GM13976 (cell line): ENCODE data around the gene ACBD4.
A peak's percentile ranks its signal among the peaks of the same experiment; 100 is the strongest.

Experiments
- DNase-seq: peaks from one replicate; pipeline ENCODE4 v3.0.0; 2012; ENCODE audit warnings: low spot score
- CTCF ChIP-seq: IDR thresholded peaks from 2 replicates; pipeline ENCODE4 v1.5.1; 2012; ENCODE audit warnings: borderline replicate concordance, mild to moderate bottlenecking; ENCODE audit not compliant: insufficient read depth; ENCODE audit errors: extremely low read depth, missing control alignments, control extremely low read depth
- in situ Hi-C: fragments of 300-500 bp; cut with MboI; formaldehyde crosslinking; loops from one replicate; pipeline ENCODE4 v1.12.0; 2022; ENCODE audit warnings: low sequenced_read_pairs, mixed read lengths, inconsistent platforms; ENCODE audit not compliant: unreplicated experiment

Gene ACBD4

GRCh38 chr17:45129426-45129939 is 6.0 kb upstream of the ACBD4 start:
- TF ChIP-seq CTCF, result no peak
- in situ Hi-C loops, result no loop called here
- no peak for DNase-seq

GRCh38 chr17:45129940-45130680 is 5.4 kb upstream of the ACBD4 start:
- in situ Hi-C loops, result loop anchor here (10.0 kb wide), 1 partner anchor 65 kb away; no protein-coding TSS in a partner anchor
- TF ChIP-seq CTCF, result no peak
- no peak for DNase-seq

GRCh38 chr17:45130681-45131615 is 4.5 kb upstream of the ACBD4 start:
- in situ Hi-C loops, result loop anchor here (10.0 kb wide), 1 partner anchor 64 kb away; no protein-coding TSS in a partner anchor
- no peak for TF ChIP-seq CTCF
- no peak for DNase-seq

- in situ Hi-C loops, result loop anchor here (10.0 kb wide), 1 partner anchor 63 kb away; no protein-coding TSS in a partner anchor
- peak; percentile 60 for TF ChIP-seq CTCF
- peak; percentile 75 for DNase-seq
Observed at GRCh38 chr17:45131616-45132319, 3.7 kb upstream of the ACBD4 start.

GRCh38 chr17:45132320-45132571 is 3.2 kb upstream of the ACBD4 start, which contains the start of gene PLCD3:
PLCD3 (minus strand) TSS chr17:45132515; CDS start chr17:45132410, 105 bp downstream.
- in situ Hi-C loops, result loop anchor here (10.0 kb wide), 1 partner anchor 63 kb away; no protein-coding TSS in a partner anchor

More at GRCh38 chr17:45132320-45132571, 3.2 kb upstream of the ACBD4 start, which contains the start of gene PLCD3:
- no peak for DNase-seq
- TF ChIP-seq CTCF, result no peak
